GM19025 (cell line): ENCODE data around the gene GTF2B.
"Not testable (repeated sequence)": the region's sequence is repeated elsewhere in the genome, so short reads cannot be mapped to it uniquely, and the experiment has no call there.

ENCODE experiments used
- ATAC-seq: cut with Tn5 transposase; IDR thresholded peaks from one replicate; pipeline ENCODE4 v1.9.1; 2021; ENCODE audit warnings: mild to moderate bottlenecking, low read depth, moderate library complexity; ENCODE audit not compliant: unreplicated experiment

The GTF2B gene

GRCh38 chr1:88891318-88891950, at the start of gene GTF2B:
GTF2B (minus strand) TSS chr1:88891567; CDS start chr1:88891499, 68 bp downstream.
- ATAC-seq, result peak; percentile 87

- not testable (repeated sequence) for ATAC-seq
These were observed 47.2 kb upstream of the GTF2B start for GRCh38 chr1:88938528-88938927.

- ATAC-seq, result no peak
These were observed 45.5 kb upstream of the GTF2B start for GRCh38 chr1:88936760-88937342.

- no peak for ATAC-seq
These were observed 44.8 kb upstream of the GTF2B start for GRCh38 chr1:88936223-88936523.

- no peak for ATAC-seq
These were observed 44.3 kb upstream of the GTF2B start for GRCh38 chr1:88935522-88936222.

GRCh38 chr1:88930176-88930575, 38.8 kb upstream of the GTF2B start:
- not testable (repeated sequence) for ATAC-seq

- no peak for ATAC-seq
These were observed 31.9 kb upstream of the GTF2B start for GRCh38 chr1:88923224-88923623.

- ATAC-seq, result no peak
These were observed 30.8 kb upstream of the GTF2B start for GRCh38 chr1:88922214-88922613.

- no peak for ATAC-seq
These were observed 29.5 kb upstream of the GTF2B start for GRCh38 chr1:88920845-88921244.

- no peak for ATAC-seq
These were observed 26.1 kb upstream of the GTF2B start for GRCh38 chr1:88917321-88918025.

- ATAC-seq, result no peak
These were observed 25.5 kb upstream of the GTF2B start for GRCh38 chr1:88916883-88917282.

- not testable (repeated sequence) for ATAC-seq
These were observed 20.4 kb upstream of the GTF2B start for GRCh38 chr1:88911800-88912199.

GRCh38 chr1:88911161-88911560, 19.8 kb upstream of the GTF2B start:
- no peak for ATAC-seq

- ATAC-seq, result no peak
These were observed 19.0 kb upstream of the GTF2B start for GRCh38 chr1:88910401-88910800.

GRCh38 chr1:88900883-88901282, 9.5 kb upstream of the GTF2B start:
- ATAC-seq, result no peak

- no peak for ATAC-seq
These were observed 5.8 kb upstream of the GTF2B start for GRCh38 chr1:88897070-88897730.

GRCh38 chr1:88892357-88892877, 1.1 kb upstream of the GTF2B start:
- no peak for ATAC-seq

GRCh38 chr1:88891951-88892340, 579 bp upstream of the GTF2B start:
- no peak for ATAC-seq

GRCh38 chr1:88890791-88891317, 513 bp downstream of the GTF2B start:
- no peak for ATAC-seq

- ATAC-seq, result no peak
These were observed 1.2 kb downstream of the GTF2B start for GRCh38 chr1:88890131-88890530.
